Skeletal muscle tissue (tissue), 4 donors: ENCODE data around the gene TMEM86B. TPM values are rescaled to one million over a fixed set of nuclear protein-coding genes. Genes with fewer than 3 reads are reported as not detected.
"Not testable (repeated sequence)": the region's sequence is repeated elsewhere in the genome, so short reads cannot be mapped to it uniquely, and the experiment has no call there.

Experiments used
- H3K27ac ChIP-seq: one replicate; pipeline ENCODE4 v1.7.0; 2013; ENCODE audit warnings: mild to moderate bottlenecking, low read depth, low read length, inconsistent platforms
- H3K27me3 ChIP-seq, 3 donors: one replicate each; pipeline ENCODE4 v1.7.0; 2013; ENCODE audit warnings: low read length in 3 of 3; ENCODE audit not compliant: control insufficient read depth in 3 of 3, insufficient read depth in 3 of 3
- H3K36me3 ChIP-seq, 3 donors: one replicate each; pipeline ENCODE4 v1.7.0; 2013; ENCODE audit warnings: low read length in 3 of 3; ENCODE audit not compliant: control insufficient read depth in 3 of 3, insufficient read depth in 3 of 3
- H3K4me1 ChIP-seq, 3 donors: one replicate each; pipeline ENCODE4 v1.7.0; 2013; ENCODE audit warnings: low read length in 3 of 3, mild to moderate bottlenecking in 3 of 3; ENCODE audit not compliant: control insufficient read depth in 3 of 3, insufficient read depth in 3 of 3
- H3K4me3 ChIP-seq, 3 donors: one replicate each; pipeline ENCODE4 v1.7.0; 2013; ENCODE audit warnings: low read length in 3 of 3
- H3K9ac ChIP-seq, 3 donors: one replicate each; pipeline ENCODE4 v1.7.0; 2013; ENCODE audit warnings: low read length in 3 of 3, mild to moderate bottlenecking in 3 of 3, moderate library complexity in 2 of 3, low read depth in 1 of 3
- H3K9me3 ChIP-seq, 3 donors: one replicate each; pipeline ENCODE4 v1.7.0; 2013; ENCODE audit warnings: low read length in 3 of 3; ENCODE audit not compliant: control insufficient read depth in 3 of 3
- total RNA-seq: library from RNA; depleted of rRNA; stranded (reverse); fragments of >200 nt; gene quantifications from one replicate; pipeline ENCODE4 v1.2.3, GENCODE V29; 2014
- donor health status: Osteomylitis.

The TMEM86B gene
- total RNA-seq, 1 donor from 2014 or later, result 0.52 TPM

DNA sequence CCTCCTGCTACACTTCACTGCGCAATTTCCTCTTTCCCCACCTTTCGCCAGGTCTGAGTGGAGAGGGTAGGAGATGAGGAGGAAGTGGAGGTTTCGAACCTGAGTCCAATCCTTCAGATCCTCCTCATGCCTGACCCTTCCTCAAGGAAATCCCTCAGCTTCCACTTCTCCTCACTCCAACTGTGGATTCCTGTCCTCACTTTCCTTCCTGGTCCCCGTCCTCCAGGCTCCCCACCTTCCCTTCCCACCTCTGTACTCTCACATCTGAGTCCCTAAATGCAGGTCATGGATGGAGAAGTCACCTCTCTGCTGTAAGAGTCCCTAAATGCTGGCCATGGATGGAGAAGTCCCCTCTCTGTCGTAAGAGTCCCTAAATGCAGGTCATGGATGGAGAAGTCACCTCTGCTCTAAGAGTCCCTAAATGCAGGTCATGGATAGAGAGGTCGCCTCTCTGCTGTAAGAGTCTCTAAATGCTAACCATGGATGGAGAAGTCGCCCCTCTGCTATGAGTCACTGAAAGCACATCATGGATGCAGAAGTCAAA is 3.1 kb downstream of the TMEM86B start:
- no peak overlapping the region for H3K4me3 ChIP-seq
- H3K36me3 ChIP-seq, result peaks cover 12 to 31% (median 28%) of the 10 kb centered on the region in 3 donors
- no peak overlapping the region for H3K9ac ChIP-seq
- no peaks in the 10 kb centered on the region for H3K27me3 ChIP-seq
- no peaks in the 10 kb centered on the region for H3K4me1 ChIP-seq
- peaks cover 0 to under 1% (median 0%) of the 10 kb centered on the region in 3 donors for H3K9me3 ChIP-seq
- no peak overlapping the region for H3K27ac ChIP-seq

DNA sequence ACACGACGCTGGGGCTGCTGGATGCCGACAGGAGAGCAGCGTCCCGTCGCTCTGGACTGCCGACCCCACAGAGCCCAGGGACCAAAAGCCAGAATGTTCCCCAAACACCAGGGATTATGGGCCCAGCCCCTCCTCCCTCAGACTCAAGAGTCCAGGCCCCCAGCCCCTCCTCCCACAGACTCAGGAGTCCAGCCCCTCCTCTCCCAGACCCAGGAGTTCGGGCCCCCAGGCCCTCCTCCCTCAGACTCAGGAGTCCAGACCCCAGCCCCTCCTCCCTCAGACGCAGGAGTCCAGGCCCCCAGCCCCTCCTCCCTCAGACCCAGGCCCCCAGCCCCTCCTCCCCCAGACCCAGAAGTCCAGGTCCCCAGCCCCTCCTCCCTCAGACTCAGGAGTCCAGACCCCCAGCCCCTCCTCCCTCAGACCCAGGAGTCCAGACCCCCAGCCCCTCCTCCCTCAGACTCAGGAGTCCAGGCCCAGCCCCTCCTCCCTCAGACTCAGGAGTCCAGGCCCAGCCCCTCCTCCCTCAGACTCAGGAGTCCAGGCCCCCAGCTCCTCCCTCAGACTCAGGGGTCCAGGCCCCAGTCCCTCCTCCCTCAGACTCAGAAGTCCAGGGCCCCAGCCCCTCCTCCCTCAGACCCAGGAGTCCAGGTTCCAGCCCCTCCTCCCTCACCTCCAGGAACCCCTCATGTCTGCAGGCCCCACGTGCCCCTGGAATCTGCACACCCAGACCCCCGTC is 3.7 kb downstream of the TMEM86B start:
- H3K4me1 ChIP-seq, H3K27me3 ChIP-seq, H3K27ac ChIP-seq, H3K9me3 ChIP-seq, H3K4me3 ChIP-seq, H3K9ac ChIP-seq: not testable (repeated sequence)
- peaks cover 10 to 27% (median 27%) of the 10 kb centered on the region in 3 donors for H3K36me3 ChIP-seq

DNA sequence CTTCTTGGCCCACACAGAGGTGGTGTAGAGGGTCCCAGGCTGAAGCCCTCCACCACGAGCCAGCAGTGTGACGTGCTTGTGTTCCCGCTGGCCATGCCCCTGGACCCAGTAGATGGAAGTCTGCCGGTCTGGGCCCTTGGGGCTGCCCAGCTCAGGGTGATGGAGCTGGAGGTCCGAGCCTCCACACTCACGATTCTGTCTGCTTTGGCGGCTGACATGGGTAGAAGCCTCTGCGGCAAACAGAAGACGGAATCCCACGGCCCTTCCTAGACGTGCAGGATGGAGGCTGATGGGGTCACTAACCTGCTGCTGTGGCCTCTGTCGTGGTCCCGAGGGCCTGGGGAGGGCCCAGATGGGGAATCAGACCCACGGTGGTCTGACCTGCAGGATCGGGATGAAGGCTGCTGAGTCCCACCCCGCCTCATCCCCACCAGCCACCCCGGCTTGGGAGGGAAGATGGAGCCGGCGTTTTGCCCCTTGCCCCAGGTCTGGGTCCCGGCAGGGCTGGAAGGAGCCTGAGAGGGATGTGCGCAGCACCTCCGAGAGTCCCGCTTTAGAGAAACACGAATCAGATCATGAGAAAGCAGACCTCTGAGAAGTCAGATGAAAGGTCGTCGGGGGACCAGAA is 4.4 kb downstream of the TMEM86B start:
- Histone ChIP-seq H3K9ac (no peak overlapping the region), H3K4me1 (no peaks in the 10 kb centered on the region), H3K4me3 (no peak overlapping the region), H3K27me3 (no peaks in the 10 kb centered on the region), H3K9me3 (peaks cover 0 to 4% (median 0%) of the 10 kb centered on the region in 3 donors), H3K27ac (no peak overlapping the region), H3K36me3 (peaks cover 7 to 21% (median 20%) of the 10 kb centered on the region in 3 donors)

- Histone ChIP-seq H3K9me3 (peaks cover 0 to 4% (median 0%) of the 10 kb centered on the region in 3 donors), H3K36me3 (peaks cover 0 to 20% (median 16%) of the 10 kb centered on the region in 3 donors), H3K4me3 (no peak overlapping the region), H3K27me3 (no peaks in the 10 kb centered on the region), H3K9ac (no peak overlapping the region), H3K27ac (no peak overlapping the region), H3K4me1 (no peaks in the 10 kb centered on the region)
These were observed 5.1 kb downstream of the TMEM86B start for GRCh38 chr19:55223291-55224037.

GRCh38 chr19:55220525-55220924 is 8.0 kb downstream of the TMEM86B start:
- Histone ChIP-seq H3K27ac (no peak overlapping the region), H3K27me3 (no peaks in the 10 kb centered on the region), H3K9me3 (peaks cover 0 to 4% (median 0%) of the 10 kb centered on the region in 3 donors), H3K4me1 (peaks cover 0 to 10% (median 3%) of the 10 kb centered on the region in 3 donors), H3K9ac (no peak overlapping the region), H3K4me3 (no peak overlapping the region), H3K36me3 (no peaks in the 10 kb centered on the region)

DNA sequence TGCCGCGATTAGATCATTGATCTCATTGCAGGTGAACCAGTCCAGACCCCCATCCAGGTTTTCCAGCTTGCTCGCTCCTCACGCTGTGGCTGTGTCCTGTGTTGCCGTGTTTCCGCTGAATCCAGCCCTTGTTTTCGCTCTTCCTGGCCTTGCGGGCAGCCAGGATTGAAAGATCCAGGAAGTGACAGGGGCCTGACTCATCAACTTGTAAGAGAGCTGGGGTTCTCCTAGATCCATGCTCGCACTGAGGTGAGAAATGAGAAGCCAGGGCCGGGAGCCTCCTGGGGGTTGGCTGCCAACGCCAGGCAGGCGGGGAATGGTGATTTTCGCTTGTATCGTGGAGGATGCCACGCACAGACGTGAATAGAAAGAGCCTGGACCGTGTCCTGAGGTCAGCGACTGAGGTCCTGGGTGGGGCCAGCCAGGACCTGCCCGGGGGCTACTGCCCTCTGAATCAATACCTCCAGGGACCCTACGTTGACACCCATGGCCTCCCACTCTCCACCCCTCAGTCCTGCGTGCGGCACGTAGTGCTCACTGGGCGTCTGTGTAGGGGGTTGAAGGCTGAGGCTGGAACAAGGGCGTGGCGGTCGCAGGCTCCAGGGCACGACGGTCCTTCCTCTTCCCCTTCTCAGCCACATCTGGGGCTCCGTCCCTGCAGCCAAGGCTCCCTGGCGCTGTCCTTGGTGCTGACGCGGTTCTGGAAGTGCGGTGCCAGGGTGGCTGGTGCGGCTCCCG is 11.9 kb downstream of the TMEM86B start:
- Histone ChIP-seq H3K9ac (peak overlapping the region in 1 of 3 donors; percentile 20), H3K4me1 (peaks cover 0 to 10% (median 3%) of the 10 kb centered on the region in 3 donors), H3K9me3 (peaks cover 0 to 6% (median 5%) of the 10 kb centered on the region in 3 donors), H3K27me3 (peaks cover 0 to 13% (median 4%) of the 10 kb centered on the region in 3 donors), H3K27ac (peak overlapping the region; percentile 23), H3K36me3 (no peaks in the 10 kb centered on the region), H3K4me3 (peak overlapping the region; percentile 54 to 67 (median 63))

GRCh38 chr19:55213547-55213946 is 15.0 kb downstream of the TMEM86B start:
- Histone ChIP-seq H3K9me3 (peaks cover 0 to 5% (median 2%) of the 10 kb centered on the region in 3 donors), H3K36me3 (no peaks in the 10 kb centered on the region), H3K27me3 (peaks cover 0 to 13% (median 4%) of the 10 kb centered on the region in 3 donors), H3K27ac (no peak overlapping the region), H3K4me3 (no peak overlapping the region), H3K9ac (no peak overlapping the region), H3K4me1 (peaks cover 0 to 10% (median 3%) of the 10 kb centered on the region in 3 donors)

GRCh38 chr19:55212447-55212846 is 16.1 kb downstream of the TMEM86B start:
- Histone ChIP-seq H3K27me3 (peaks cover 0 to 13% (median 4%) of the 10 kb centered on the region in 3 donors), H3K4me1 (peaks cover 0 to 10% (median 3%) of the 10 kb centered on the region in 3 donors), H3K4me3 (no peak overlapping the region), H3K36me3 (no peaks in the 10 kb centered on the region), H3K9me3 (peaks cover 0 to 5% (median 2%) of the 10 kb centered on the region in 3 donors), H3K27ac (no peak overlapping the region), H3K9ac (no peak overlapping the region)
